Fibroblast of lung (primary cell): ENCODE data around the gene SP6. TPM values are rescaled to one million over a fixed set of nuclear protein-coding genes. Genes with fewer than 3 reads are reported as not detected.
A peak's percentile ranks its signal among the peaks of the same experiment; 100 is the strongest.

Source experiments
- DNase-seq, 2 donors: peaks; one replicate each; pipeline versions ENCODE4 v3.0.0 to v3.0.0-alpha.2; 2010; ENCODE audit warnings: low read depth in 2 of 2
- H2AFZ ChIP-seq: 2 replicates; pipeline ENCODE4 v1.5.1; 2012; ENCODE audit warnings: low read length, control low read depth, inconsistent platforms
- H3K27ac ChIP-seq: 2 replicates; pipeline ENCODE4 v1.5.1; 2011; ENCODE audit warnings: low read length, control low read depth; ENCODE audit not compliant: insufficient read depth
- H3K27me3 ChIP-seq: 2 replicates; pipeline ENCODE4 v1.5.1; 2011; ENCODE audit warnings: mild to moderate bottlenecking, low read length; ENCODE audit not compliant: control insufficient read depth, insufficient read depth
- H3K36me3 ChIP-seq: 2 replicates; pipeline ENCODE4 v1.5.1; 2011; ENCODE audit warnings: low read length; ENCODE audit not compliant: control insufficient read depth, insufficient read depth
- H3K4me1 ChIP-seq: 2 replicates; pipeline ENCODE4 v1.5.1; 2011; ENCODE audit warnings: low read length; ENCODE audit not compliant: control insufficient read depth, insufficient read depth; ENCODE audit errors: extremely low read depth
- H3K4me2 ChIP-seq: 2 replicates; pipeline ENCODE4 v1.5.1; 2011; ENCODE audit warnings: low read length, control low read depth; ENCODE audit not compliant: insufficient read depth; ENCODE audit errors: extremely low read depth
- H3K4me3 ChIP-seq, 4 experiments: fragments of 200-600 bp in 1 of 4; sonication (generic) in 1 of 4; replicated peaks in 1 of 4; 2 replicates each; pipeline ENCODE4 v1.5.1; 2011 to 2016; ENCODE audit warnings: low read length in 4 of 4, low read depth in 3 of 4, mild to moderate bottlenecking in 3 of 4, control low read depth in 2 of 4, inconsistent platforms in 1 of 4, mixed read lengths in 1 of 4; ENCODE audit not compliant: insufficient read depth in 1 of 4; ENCODE audit errors: control extremely low read depth in 1 of 4
- H3K79me2 ChIP-seq: 2 replicates; pipeline ENCODE4 v1.5.1; 2012; ENCODE audit warnings: mild to moderate bottlenecking, low read length, inconsistent platforms; ENCODE audit not compliant: control insufficient read depth, insufficient read depth
- H3K9ac ChIP-seq: 2 replicates; pipeline ENCODE4 v1.5.1; 2011; ENCODE audit warnings: mild to moderate bottlenecking, low read length, control low read depth; ENCODE audit not compliant: insufficient read depth
- H3K9me3 ChIP-seq: 2 replicates; pipeline ENCODE4 v1.5.1; 2012; ENCODE audit warnings: low read depth, low read length; ENCODE audit not compliant: control insufficient read depth, insufficient read depth
- H4K20me1 ChIP-seq: 2 replicates; pipeline ENCODE4 v1.5.1; 2011; ENCODE audit warnings: low read length; ENCODE audit not compliant: control insufficient read depth, insufficient read depth; ENCODE audit errors: extremely low read depth
- EZH2 ChIP-seq: IDR thresholded peaks from 2 replicates; pipeline ENCODE4 v1.5.1; 2012; ENCODE audit warnings: low read length, control low read depth, mild to moderate bottlenecking; ENCODE audit errors: missing control alignments
- polyA plus RNA-seq, 2 donors: library from polyadenylated mRNA; depleted of rRNA in 1 of 2; stranded (reverse) in 1 of 2; unstranded in 1 of 2; fragments of >200 nt; gene quantifications; 2 replicates each; pipeline ENCODE4 v1.2.1, GENCODE V29; 2011 to 2012; ENCODE audit warnings: missing spikeins in 1 of 2
- total RNA-seq: library from RNA; depleted of rRNA; stranded (reverse); fragments of >200 nt; gene quantifications from 2 replicates; pipeline ENCODE4 v1.2.1, GENCODE V29; 2014
- TF ChIP-seq, protein P1 (sequence below), 2 donors: IDR thresholded peaks in 1 of 2; conservative IDR thresholded peaks in 1 of 2; 1 replicate in 1 of 2; 2 replicates in 1 of 2; pipeline ENCODE4 v1.5.1; 2011 to 2012; ENCODE audit warnings: low read length in 2 of 2, control low read depth in 1 of 2, inconsistent platforms in 1 of 2, low read depth in 1 of 2, mild to moderate bottlenecking in 1 of 2

SP6 gene
- total and polyA plus RNA-seq, 2 donors (not counting 1 experiment from before 2014, with no cell fraction given), result under 0.01 to 0.07 TPM

- TF ChIP-seq EZH2, result no peak
- TF ChIP-seq, protein P1, sequence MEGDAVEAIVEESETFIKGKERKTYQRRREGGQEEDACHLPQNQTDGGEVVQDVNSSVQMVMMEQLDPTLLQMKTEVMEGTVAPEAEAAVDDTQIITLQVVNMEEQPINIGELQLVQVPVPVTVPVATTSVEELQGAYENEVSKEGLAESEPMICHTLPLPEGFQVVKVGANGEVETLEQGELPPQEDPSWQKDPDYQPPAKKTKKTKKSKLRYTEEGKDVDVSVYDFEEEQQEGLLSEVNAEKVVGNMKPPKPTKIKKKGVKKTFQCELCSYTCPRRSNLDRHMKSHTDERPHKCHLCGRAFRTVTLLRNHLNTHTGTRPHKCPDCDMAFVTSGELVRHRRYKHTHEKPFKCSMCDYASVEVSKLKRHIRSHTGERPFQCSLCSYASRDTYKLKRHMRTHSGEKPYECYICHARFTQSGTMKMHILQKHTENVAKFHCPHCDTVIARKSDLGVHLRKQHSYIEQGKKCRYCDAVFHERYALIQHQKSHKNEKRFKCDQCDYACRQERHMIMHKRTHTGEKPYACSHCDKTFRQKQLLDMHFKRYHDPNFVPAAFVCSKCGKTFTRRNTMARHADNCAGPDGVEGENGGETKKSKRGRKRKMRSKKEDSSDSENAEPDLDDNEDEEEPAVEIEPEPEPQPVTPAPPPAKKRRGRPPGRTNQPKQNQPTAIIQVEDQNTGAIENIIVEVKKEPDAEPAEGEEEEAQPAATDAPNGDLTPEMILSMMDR (conservative IDR thresholded peaks at IDR 0.05 in 1 of 2, IDR thresholded peaks at IDR 0.05 in 1 of 2; ENCODE audit: low read depth in 1 of 2, low read length in 2 of 2), result no peak
- DNase-seq, result no peak
- Histone ChIP-seq H3K36me3 (no peaks in the 10 kb centered on the region), H3K4me1 (peaks cover 2% of the 10 kb centered on the region), H3K4me3 (no peak overlapping the region), H3K27ac (no peak overlapping the region), H2AFZ (no peak overlapping the region), H4K20me1 (no peaks in the 10 kb centered on the region), H3K4me2 (no peak overlapping the region), H3K9me3 (no peaks in the 10 kb centered on the region), H3K27me3 (no peaks in the 10 kb centered on the region), H3K9ac (no peak overlapping the region), H3K79me2 (no peaks in the 10 kb centered on the region)
These were observed 33.4 kb upstream of the SP6 start for GRCh38 chr17:47884427-47884740.

DNA sequence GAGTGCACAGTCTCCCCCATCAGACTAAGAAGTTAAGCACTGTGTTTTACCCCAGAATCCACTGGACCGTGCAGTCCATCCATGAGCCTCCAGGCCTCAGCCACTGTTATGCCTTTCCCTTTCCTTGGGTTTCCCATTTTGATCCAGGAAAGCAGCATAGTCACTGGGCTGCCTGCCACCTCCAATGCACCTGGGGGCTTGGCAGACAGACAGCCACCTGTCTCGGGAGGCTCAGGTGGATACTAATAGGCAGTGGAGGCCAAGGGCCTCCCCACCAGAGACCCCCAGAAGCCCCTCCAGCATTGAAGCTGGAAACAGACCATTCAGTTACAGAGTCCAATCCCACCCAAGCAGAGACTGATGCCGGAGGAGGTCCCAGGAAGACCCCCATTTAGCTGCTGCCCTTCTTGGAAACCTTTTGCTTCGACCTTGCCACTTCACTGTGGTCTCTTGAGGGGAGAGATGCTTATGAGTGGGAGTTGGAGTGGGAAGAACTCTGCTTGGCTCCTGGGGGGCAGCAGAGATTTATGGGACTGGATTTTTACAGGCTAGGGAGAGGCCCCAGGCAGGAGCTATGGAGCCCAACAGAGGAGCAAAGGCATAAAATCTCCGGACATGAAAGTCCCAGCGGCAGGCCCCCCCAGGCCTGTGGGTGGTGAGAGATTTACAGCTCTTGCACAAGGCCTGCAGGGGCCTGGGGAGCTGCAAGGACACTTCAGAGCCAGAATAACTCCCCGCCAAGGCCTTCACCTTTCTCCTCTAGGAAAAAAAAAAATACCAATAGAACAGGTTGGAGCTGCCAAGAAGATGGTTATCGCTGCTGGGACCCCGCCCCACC is 32.8 kb upstream of the SP6 start:
- no peaks in the 10 kb centered on the region for H3K79me2 ChIP-seq
- no peak overlapping the region for H2AFZ ChIP-seq
- H3K36me3 ChIP-seq, result no peaks in the 10 kb centered on the region
- H3K9ac ChIP-seq, result no peak overlapping the region
- DNase-seq, result no peak
- peaks cover 3% of the 10 kb centered on the region for H3K27me3 ChIP-seq
- no peaks in the 10 kb centered on the region for H4K20me1 ChIP-seq
- H3K4me3 ChIP-seq, result no peak overlapping the region
- no peak overlapping the region for H3K4me2 ChIP-seq
- peaks cover 2% of the 10 kb centered on the region for H3K4me1 ChIP-seq
- H3K27ac ChIP-seq, result no peak overlapping the region
- H3K9me3 ChIP-seq, result no peaks in the 10 kb centered on the region
- no peak for TF ChIP-seq EZH2
- TF ChIP-seq, protein P1 (conservative IDR thresholded peaks at IDR 0.05 in 1 of 2, IDR thresholded peaks at IDR 0.05 in 1 of 2; ENCODE audit: low read depth in 1 of 2, low read length in 2 of 2), result no peak

DNA sequence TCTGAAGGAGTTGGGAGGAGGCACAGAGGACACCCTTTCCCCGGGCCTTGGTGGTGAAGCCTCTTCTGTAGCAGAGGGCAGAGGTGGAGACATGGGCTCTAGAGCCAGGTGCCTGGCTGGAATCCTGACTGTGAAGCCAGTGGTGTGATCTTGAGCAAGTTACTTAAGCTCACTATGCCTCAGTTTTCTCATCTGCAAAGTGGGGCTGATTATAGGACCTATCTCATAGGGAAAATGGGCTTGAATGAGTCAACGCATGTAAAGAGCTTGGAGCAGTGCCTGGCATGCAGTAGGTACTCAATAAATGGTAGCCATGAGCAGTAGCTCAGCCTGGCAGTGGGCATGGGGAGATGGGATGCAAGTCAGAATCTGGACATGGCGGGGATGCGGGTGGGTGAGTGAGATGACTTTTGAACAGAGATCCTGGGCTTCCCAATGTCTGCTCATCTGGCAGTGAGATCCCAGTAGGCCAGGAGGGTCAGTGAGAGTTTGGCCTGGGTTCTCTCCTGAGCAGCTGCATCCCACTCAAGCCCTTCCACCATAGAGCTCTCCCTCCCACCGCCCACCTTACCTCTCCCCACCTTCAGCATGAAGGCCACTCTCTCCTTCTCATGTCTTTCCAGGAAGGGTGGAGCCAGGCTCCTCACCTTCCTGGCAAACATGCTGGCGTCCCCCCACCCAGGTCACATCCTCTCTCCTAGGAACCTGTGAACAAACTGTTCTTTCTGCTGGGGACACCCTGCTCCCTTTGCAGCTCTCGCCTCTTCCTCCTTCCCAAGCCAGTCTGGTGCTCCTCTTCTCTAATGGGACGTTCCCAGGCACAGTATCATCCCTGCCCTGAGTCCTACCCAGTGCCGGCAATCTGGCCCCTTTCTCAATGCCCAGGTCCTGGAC is 32.0 kb upstream of the SP6 start:
- peaks cover 2% of the 10 kb centered on the region for H3K4me1 ChIP-seq
- no peak overlapping the region for H3K4me2 ChIP-seq
- no peak overlapping the region for H3K9ac ChIP-seq
- TF ChIP-seq EZH2, result no peak
- TF ChIP-seq, protein P1 (conservative IDR thresholded peaks at IDR 0.05 in 1 of 2, IDR thresholded peaks at IDR 0.05 in 1 of 2; ENCODE audit: low read depth in 1 of 2, low read length in 2 of 2), result no peak
- no peak overlapping the region for H3K27ac ChIP-seq
- H3K79me2 ChIP-seq, result no peaks in the 10 kb centered on the region
- H3K4me3 ChIP-seq, result peak overlapping the region in 1 of 4 experiments; percentile 1
- no peaks in the 10 kb centered on the region for H3K9me3 ChIP-seq
- peaks cover 7% of the 10 kb centered on the region for H3K27me3 ChIP-seq
- no peak for DNase-seq
- peak overlapping the region; percentile 55 for H2AFZ ChIP-seq
- H4K20me1 ChIP-seq, result no peaks in the 10 kb centered on the region
- no peaks in the 10 kb centered on the region for H3K36me3 ChIP-seq
